HG02885 (cell line): Measurements from ENCODE around the gene CCDC170.
"Not testable (repeated sequence)": the region's sequence is repeated elsewhere in the genome, so short reads cannot be mapped to it uniquely, and the experiment has no call there.

Experiments used
- ATAC-seq: cut with Tn5 transposase; IDR thresholded peaks from one replicate; pipeline ENCODE4 v1.9.1; 2021; ENCODE audit warnings: mild to moderate bottlenecking; ENCODE audit not compliant: unreplicated experiment, poor library complexity

Gene CCDC170

DNA sequence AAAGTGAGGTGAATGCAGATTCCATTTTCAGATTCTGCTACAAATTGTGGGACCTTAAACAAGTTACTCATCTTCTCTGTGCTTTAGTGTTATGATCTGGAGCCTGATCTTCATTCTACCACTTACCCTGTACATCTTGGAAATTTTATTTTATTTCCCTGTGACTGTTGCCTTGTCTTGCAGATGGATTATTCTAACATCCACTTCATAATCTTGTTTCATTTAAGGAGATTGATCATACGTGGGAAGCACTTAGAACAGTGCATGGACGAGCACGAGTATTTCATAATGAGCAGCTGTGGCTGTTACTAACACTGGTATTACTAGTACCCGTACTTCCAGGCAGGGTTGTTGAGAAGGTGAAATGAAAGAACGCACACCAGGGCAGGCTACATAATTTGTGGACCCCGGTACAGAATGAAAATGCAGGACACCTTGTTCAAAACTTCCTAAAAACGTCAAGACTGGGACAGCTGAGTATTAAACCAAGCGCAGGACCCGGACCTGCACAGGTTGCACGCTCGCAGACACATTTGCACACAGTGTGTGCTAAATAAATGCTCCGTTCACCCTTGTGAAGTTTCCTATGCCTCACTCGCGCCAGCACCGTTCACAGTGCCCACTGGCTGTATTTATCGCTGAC lies 535 bp upstream of the CCDC170 start:
- no peak for ATAC-seq

DNA sequence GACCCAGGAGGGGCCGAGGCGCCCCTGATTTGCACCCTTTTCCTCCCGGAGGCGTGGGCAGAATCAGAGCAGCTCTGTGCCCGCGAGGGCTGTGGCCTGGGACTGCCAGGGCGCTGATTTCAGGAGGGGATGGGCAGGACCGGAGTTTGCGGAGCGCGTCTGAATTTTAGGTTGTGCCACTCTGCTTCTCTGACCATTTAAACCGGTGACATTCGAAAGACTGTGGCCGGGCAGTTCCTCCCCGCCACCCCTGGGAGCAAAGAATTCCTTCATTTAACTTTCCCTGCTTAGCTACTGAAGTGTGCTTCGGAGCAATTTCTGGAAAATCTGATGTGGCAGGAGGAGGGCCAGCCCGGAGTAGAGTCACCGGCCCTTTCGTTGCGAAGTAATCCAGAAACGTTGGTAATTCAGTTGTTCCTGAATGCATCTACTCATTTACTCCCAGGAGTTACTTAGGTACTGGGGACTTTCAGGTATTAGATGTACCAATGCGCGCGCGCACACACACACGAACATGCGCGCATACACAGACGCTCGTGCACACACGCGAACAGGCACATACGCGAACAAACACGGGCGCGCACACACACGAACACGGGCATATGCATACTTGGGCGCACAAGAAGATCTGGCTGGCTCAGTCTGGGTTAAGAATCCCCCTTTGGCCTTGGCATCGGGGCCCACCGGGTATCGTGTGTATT lies 568 bp downstream of the CCDC170 start:
- no peak for ATAC-seq

DNA sequence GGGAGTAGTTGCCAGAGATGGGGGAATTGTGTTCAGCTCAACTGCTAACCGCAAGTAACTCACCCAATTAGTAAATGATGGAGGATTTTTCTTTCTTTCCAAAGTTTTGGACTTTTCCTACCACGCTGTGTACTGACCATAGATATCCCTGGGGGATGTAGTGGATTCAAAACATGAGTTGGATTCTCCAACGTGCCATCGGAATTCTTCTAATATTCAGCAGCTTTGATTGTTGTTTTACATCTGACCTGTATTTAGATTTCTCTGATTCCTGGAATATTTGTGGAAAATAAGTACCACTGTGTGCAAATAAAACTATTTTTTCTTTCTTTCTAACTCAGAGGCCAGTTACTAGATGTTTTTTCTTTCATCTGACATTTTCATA lies 1.1 kb downstream of the CCDC170 start:
- no peak for ATAC-seq

DNA sequence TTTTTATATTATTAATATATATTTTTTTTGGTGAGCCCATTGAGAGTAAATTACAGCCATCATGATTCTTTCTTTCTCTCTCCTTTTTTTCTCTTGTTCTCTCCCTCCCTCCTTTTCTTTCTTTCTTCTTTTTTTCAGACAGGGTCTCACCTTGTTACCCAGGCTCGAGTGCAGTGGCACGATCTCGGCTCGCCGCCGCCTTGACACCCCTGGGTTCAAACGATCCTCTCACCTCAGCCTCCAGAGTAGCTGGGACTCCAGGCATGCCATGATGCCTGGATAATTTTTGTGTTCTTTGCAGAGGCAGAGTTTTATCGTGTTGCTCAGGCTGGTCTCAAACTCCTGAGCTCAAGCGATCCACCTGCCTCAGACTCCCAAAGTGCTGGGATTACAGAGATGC lies 1.6 kb downstream of the CCDC170 start:
- no peak for ATAC-seq

DNA sequence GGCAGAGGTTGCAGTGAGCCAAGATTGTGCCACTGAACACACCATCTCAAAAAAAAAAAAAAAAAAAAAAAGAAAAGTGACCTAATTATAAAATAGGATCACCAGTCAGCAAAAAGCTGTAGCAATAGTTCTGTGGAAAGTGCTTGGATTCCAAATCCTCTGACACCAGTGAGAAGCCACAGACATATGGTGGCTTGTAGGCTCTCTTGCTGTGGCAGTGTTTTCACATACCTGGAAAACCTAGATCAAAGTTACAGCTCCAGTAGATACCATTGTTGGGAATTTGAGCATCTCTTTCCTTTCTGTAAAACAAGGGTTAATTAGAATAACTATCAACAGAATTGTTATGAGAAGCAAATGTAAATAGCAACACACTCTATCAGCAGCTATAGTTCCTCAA lies 4.1 kb downstream of the CCDC170 start:
- peak; percentile 33 for ATAC-seq

DNA sequence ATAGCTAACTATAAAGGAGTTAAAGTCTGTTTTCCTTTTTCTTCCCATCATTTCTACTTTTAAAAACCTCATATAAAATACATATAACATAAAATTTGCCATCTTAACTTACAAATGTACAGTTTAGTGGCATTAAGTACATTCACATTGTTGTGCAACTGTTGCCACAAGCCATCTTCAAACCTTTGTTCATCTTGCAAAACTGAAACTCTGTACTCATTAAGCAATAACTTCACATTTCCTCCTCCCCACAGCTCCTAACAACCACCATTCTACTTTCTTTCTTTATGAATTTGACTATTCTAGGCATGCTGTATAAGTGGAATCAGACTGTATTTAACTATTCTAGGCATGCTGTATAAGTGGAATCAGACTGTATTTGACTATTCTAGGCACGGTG lies 4.5 kb downstream of the CCDC170 start:
- ATAC-seq, result peak; percentile 89

DNA sequence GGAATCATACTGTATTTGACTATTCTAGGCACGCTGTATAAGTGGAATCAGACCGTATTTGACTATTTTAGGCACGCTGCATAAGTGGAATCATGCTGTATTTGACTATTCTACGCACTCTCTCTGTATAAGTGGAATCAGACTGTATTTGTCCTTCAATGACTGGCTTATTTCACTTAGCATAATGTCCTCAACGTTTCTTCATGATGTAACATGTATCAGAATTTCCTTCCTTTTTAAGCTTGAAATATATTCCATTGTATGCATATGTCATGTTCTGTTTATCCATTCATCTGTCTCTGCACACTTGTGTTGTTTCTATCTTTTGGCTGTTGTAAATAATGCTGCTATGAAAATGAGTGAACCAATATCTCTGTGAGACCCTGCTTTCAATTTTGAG lies 5.7 kb downstream of the CCDC170 start:
- no peak for ATAC-seq

DNA sequence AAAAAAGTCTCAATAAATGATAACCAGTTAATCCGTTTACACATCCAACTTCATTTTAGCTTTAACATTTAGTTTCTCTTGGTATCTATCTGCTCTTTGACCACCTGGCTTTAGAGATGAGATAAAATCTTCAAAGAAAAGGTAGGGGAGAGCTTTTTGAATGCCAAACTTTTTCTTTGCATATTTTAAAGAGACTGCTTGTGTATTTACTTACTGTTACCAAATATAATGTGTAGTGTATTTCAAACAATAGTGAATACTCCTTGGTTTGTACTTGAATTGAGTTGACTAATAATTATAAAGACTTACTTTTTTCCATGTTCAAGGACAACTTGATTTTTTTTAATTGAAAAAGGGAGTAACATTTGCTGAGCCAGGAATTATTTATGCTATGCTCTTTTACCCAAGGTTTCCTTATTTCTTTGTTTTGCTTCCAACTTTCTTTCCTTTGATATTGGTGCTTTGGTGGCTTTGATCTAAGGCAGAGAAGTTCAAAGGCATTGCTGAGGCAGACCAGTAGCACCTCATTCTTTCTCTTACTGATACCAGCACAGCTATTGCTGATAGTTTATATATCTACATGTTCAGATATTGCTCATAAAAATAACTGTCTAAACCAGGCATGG lies 7.8 kb downstream of the CCDC170 start:
- ATAC-seq, result no peak

DNA sequence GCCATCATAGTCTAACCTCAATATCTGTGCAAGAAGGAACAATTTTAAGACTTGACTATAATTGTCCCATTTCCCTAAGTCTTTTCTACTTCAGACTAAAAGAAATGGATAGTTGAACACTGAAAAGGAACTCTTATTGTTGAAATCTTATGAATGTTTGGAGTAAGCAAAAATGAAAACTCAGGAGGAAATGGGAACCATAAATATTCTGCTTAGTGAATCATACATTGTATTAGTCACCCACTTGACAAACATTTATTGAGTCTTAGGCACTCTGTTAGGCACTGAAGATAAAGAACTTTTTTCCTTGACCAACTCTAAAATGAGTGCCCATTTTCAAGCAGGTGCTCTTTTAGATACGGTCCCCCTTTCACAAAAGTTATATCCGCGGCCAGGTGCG lies 8.7 kb downstream of the CCDC170 start:
- ATAC-seq, result no peak

DNA sequence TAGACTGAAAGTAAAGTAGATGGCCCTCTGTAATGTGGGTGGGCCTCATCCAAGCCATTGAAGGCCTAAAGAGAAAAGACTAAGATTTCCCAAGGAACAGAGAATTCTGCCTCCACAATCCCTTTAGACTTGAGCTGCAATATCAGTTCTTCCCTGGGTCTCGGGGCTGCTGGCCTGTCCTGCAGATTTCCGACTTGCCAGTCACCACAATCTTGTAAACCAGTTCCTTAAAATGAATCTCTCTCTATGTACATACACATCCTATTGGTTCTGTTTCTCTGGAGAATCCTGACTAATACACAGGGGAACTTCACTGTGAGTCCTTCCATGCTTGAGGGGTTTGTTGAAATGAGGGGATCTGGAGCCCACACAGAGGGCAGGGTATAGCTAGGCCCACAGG lies 12.9 kb downstream of the CCDC170 start:
- ATAC-seq, result no peak

DNA sequence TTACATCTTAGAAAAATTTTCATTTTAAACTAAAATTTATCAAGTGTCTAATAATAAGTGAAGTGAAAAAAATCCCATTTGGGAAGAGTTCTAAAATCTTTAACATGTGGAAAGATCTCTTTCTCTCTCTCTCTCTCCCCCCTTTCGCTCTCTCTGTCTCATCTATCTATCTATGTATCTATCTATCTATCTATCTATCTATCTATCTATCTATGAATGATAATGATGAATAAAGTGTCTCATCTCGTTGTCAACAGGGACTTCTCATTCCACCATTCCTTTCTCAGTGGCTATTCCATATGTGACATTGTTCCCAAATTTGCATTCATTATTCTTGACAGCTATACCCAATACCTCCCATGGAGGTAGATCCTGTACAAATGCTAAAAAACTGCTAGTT lies 15.2 kb downstream of the CCDC170 start:
- ATAC-seq, result no peak

DNA sequence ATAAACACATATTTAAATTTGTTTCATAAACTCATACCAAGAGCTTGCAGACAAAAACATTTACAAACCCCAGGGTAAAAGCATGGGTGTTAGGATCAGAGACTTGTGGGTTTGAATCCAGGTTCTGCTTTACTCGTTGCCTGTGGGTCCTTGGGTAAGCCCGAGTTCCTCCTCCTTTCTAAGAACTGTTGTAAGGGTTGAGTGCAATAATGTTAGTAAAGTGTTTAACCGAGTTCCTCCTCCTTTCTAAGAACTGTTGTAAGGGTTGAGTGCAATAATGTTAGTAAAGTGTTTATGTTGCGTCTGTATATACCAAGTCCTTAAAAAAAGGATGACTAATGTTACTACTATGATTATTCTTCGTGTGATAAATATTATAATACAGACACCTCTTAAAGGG lies 18.7 kb downstream of the CCDC170 start:
- no peak for ATAC-seq

DNA sequence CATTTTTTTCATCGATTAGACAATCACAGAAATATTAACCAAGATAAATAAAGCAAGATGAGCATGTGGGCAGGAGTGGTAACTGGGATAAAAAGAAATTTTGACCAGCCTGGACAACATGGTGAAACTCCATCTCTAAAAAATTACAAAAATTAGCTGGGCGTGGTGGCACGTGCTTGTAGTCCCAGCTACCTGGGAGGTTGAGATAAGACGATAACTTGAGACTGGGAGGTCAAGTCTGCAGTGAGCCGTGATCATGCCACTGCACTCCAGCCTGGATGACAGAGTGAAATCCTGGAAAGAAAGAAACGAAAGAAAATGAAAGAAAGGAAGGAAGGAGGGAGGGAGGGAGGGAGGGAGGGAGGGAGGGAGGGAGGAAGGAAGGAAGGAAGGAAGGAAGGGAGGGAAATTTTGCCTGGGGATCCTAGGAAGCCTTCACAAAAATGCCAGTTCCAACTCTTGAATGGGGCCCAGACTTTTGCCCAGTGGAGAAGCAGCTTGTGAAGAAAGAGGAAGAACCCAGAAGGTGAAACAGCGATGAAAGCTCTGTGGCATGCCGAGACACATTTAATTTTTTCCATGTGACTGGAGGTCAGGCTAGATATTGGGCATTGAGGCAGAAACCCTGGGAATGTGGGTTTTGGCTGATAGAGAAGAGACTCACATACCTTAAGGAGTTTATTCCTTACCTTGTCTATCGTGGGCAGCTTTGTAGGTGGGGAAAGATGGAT lies 20.3 kb downstream of the CCDC170 start:
- ATAC-seq, result no peak

DNA sequence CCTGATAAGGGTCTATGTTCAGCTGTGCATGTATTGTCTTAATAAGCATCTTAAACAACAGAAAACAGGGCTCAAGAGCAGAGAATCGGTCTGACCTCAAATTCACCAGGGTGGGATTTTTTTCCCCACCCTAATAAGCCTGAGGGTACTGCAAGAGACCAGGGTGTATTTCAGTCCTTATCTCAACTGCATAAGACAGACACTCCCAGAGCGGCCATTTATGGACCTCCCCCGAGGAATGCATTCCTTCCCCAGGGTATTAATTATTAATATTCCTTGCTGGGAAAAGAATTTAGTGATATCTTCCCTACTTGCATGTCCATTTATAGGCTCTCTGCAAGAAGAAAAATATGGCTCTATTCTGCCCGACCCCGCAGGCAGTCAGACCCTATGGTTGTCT lies 25.2 kb downstream of the CCDC170 start:
- not testable (repeated sequence) for ATAC-seq

DNA sequence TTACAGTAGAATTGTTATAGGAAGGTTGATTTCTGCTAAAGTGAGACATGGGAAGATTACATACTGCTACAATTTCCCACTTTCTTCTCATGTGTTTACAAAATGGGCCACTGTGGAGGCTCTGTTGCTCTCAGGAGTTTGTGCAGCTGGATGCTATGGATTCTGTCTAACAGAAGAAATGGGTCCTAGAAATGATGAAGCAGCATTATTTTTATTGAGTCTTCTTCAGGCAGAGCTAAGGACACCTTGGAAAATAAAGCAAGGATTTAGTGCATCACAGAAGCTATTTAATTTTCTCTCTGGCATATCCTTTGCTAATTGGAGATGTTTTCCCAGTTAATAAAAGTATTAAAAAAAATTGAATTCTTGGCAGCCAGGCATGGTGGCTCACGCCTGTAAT lies 29.2 kb downstream of the CCDC170 start:
- ATAC-seq, result no peak

DNA sequence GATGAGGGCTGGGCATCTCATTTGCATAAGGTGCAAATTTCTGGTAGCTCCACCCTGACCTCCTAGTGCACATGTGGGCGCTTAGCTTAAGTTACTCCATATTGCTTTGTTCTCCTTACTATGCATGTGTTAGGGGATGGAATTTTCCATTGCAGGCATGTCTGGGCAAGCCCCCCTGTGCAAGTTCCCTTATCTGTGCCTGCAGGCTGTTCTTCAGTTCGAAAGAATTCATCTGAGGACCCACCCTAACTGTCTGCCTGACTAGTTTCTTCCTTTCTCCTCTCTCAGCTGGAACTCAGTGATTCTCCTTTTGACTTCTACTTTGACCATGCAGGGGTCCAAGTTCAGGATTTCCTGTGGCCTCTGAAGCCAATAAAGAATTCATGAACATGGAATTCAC lies 30.2 kb downstream of the CCDC170 start:
- no peak for ATAC-seq

DNA sequence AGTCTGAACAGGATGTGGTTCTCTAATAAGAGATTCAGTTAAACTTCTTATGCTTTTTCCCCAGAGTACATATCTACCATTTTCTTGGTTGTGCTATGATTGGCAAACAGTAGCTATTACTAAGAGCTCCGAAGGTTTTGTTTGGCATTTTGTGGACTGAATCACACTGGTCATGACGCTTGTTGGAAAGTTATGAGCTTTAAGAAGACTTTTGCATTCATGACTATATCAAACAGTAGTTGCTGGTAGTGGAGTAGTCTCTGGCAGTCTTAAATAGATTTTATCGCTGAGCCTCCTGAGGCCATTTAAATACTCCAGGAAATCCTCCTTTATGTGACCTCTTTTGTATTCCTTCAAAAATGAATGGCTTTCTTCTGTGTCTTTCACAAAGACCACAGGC lies 40.8 kb downstream of the CCDC170 start:
- no peak for ATAC-seq

DNA sequence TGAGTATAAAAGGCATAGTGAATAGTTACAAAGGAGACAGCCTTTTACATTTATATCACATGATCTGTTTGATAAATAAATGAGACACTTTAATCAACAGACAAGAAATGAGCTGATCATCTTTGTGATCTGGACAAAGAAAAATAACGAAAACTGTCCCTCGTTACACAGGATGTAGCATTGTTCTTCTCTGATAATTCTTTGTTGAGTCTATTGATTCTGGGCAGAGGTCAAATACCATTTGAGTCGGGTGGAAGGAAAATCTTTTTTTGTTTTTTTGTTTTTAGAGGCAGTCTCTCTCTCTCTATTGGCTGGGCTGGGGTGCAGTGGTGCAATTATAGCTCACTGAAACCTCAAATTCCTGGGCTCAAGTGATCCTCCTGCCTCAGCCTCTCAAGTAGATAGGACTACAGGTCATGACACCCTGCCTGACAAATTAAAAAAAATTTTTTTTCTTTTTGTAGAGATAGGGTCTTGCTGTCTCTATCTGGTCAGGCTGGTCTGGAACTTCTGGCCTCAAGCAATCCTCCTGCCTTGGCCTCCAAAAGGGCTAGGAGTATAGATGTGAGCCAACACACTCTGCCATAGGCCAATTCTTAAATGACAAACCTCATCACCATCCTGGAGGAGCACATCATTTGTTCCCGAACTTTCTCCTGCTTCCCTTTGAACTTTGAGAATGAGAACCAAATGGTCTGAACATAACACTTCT lies 41.8 kb downstream of the CCDC170 start:
- no peak for ATAC-seq

DNA sequence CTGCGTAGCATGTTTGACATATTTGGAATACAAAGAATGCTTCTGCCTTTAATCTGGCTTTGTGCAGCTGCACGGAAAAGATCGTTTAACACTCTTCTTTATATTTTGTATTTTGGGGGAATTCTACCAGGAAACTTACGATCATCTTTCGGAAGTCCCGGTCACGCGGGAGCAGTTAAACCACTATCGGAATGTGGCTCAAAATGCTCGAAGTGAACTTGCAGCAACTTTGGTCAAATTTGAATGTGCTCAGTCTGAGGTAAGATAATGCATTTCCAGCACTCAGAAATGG lies 42.3 kb downstream of the CCDC170 start:
- no peak for ATAC-seq

DNA sequence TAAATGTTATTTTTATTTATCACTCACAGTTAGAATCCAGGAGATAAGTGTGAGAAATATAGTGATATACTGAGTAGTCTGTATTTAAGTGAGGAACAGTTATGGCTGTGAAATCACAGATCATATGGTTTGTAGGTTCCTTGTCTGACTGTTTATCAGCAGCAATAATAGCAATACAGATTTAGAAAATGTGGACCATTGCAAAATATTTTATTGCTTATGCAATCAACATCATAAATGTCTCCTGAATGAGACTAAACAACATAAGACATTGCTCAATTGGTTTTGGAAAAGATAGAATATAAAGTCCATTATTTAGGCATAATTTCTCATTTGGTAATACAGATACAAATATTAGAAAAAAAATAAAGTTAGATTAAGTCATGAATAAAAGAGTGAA lies 43.7 kb downstream of the CCDC170 start:
- no peak for ATAC-seq
